ENCODE results near the gene RFX7.

Gene RFX7

DNA sequence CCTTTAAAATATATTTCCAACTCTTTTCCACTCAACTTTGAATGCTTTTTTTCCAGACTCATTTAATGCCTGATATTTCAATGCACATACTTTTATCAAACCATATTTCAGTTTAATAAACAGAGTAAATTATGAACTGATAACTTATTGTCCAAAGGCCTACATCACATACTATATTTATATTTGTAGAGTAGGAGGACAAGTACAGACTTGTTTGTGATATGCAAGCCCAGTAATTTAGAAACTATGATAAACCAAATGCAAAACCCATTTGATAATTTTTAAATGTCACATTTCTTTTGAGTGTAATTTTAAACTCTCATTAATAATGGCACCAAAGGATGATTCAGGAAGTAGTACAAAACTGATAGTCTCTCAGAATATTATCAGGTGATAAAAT, 3.3 kb downstream of the RFX7 start:
- no peak for TF ChIP-seq CTCF (IDR thresholded peaks at IDR 0.05; ENCODE audit: low read depth, low read length, missing control alignments)
- DNase-seq: no peak
- in situ Hi-C loops (cut with HindIII; ENCODE audit: low pct_ligation_motif_present, low sequenced_read_pairs): no loop called here
- H3K36me3 ChIP-seq (replicated peaks): no peaks in the 10 kb centered on the region
- H3K27me3 ChIP-seq (replicated peaks): no peaks in the 10 kb centered on the region
- no peak overlapping the region for H3K27ac ChIP-seq
- H3K4me3 ChIP-seq (ENCODE audit: low read depth, low read length): no peak overlapping the region

DNA sequence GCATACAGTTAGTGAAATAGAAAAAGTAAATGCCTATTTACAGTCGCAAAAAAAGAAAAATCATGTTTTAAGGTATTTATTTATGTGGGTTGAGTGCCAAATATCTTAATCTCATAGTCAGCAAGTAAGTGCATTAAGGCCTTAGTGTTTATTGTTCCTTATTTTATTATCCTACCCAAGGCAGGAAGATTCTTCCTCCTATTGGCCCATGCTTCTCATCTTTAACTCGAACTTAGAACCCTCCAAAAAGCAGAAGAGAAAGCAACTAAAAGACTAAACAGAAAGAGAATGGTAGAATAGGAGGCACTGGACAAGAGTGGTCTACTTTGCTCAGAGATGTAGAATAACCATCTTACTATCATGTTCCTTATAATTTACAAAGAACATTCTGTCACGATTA, 7.5 kb downstream of the RFX7 start:
- H3K27me3 ChIP-seq (replicated peaks): no peaks in the 10 kb centered on the region
- no peak for DNase-seq
- no peak overlapping the region for H3K4me3 ChIP-seq (ENCODE audit: low read depth, low read length)
- in situ Hi-C loops (cut with HindIII; ENCODE audit: low pct_ligation_motif_present, low sequenced_read_pairs): no loop called here
- H3K36me3 ChIP-seq (replicated peaks): peaks cover 4% of the 10 kb centered on the region
- no peak overlapping the region for H3K27ac ChIP-seq
- no peak for TF ChIP-seq CTCF (IDR thresholded peaks at IDR 0.05; ENCODE audit: low read depth, low read length, missing control alignments)

DNA sequence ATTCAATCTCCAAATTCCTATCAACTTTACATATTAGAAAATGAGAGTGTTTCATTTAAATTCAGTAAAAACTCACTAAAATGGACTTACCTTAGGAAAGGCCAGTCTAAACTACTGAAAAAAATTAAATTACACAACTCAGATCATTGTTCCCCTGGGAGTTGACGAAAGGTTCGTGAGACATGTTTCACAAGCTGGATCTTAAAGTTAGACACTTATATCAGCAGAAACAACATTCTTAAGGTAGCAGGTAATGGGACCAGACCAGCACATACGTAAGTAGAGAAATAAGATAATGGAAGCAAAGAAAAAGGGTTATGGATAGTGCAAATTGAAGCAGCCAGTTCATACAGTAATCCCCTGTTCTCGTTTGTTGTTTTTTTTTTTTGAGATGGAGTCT, 8.9 kb downstream of the RFX7 start:
- H3K36me3 ChIP-seq (replicated peaks): peaks cover 7% of the 10 kb centered on the region
- no peak overlapping the region for H3K27ac ChIP-seq
- in situ Hi-C loops (cut with HindIII; ENCODE audit: low pct_ligation_motif_present, low sequenced_read_pairs): no loop called here
- no peak overlapping the region for H3K4me3 ChIP-seq (ENCODE audit: low read depth, low read length)
- H3K27me3 ChIP-seq (replicated peaks): no peaks in the 10 kb centered on the region
- TF ChIP-seq CTCF (IDR thresholded peaks at IDR 0.05; ENCODE audit: low read depth, low read length, missing control alignments): no peak
- peak; percentile 4 for DNase-seq

DNA sequence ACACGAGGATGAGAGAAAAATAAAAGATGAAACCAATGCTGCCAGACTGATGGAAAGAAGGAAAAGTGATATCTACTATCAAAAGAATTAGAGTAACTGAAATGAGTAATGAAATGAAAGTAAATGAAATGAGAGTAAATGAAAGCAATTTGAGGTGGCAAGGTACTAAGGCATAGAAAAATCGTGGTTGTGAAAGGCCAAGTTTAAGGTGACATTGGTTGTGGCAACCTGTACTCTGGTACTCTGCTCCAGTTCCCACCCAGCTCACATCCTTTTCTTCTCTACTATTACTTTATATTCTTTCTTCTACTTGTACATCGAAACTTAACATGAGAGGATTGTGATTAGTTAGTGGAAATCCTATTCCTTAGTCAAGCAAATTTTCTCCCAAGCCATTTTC, 10.1 kb downstream of the RFX7 start:
- in situ Hi-C loops (cut with HindIII; ENCODE audit: low pct_ligation_motif_present, low sequenced_read_pairs): no loop called here

GRCh38 chr15:56232058-56232457, 11.6 kb downstream of the RFX7 start:
- Histone ChIP-seq H3K36me3 (replicated peaks) (peaks cover 7% of the 10 kb centered on the region), H3K27me3 (replicated peaks) (no peaks in the 10 kb centered on the region), H3K4me3 (ENCODE audit: low read depth, low read length) (no peak overlapping the region), H3K27ac (no peak overlapping the region)
- TF ChIP-seq CTCF (IDR thresholded peaks at IDR 0.05; ENCODE audit: low read depth, low read length, missing control alignments): no peak
- DNase-seq: no peak
- in situ Hi-C loops (cut with HindIII; ENCODE audit: low pct_ligation_motif_present, low sequenced_read_pairs): no loop called here

More for the DNA sequence above, 10.1 kb downstream of the RFX7 start:
- Histone ChIP-seq H3K27me3 (replicated peaks) (no peaks in the 10 kb centered on the region), H3K36me3 (replicated peaks) (peaks cover 7% of the 10 kb centered on the region), H3K4me3 (ENCODE audit: low read depth, low read length) (no peak overlapping the region), H3K27ac (no peak overlapping the region)
- TF ChIP-seq CTCF (IDR thresholded peaks at IDR 0.05; ENCODE audit: low read depth, low read length, missing control alignments): no peak
- no peak for DNase-seq

- peaks cover 7% of the 10 kb centered on the region for H3K36me3 ChIP-seq (replicated peaks)
- in situ Hi-C loops (cut with HindIII; ENCODE audit: low pct_ligation_motif_present, low sequenced_read_pairs): no loop called here
- H3K27me3 ChIP-seq (replicated peaks): no peaks in the 10 kb centered on the region
- no peak for TF ChIP-seq CTCF (IDR thresholded peaks at IDR 0.05; ENCODE audit: low read depth, low read length, missing control alignments)
- no peak overlapping the region for H3K4me3 ChIP-seq (ENCODE audit: low read depth, low read length)
- DNase-seq: no peak
- H3K27ac ChIP-seq: no peak overlapping the region
Observed at GRCh38 chr15:56228854-56229253, 14.8 kb downstream of the RFX7 start.

Measured in brain microvascular endothelial cell (primary cell).